DMS153 (cell line): ENCODE measurements around the gene ANO6.

ENCODE experiments used
- DNase-seq: peaks from one replicate; lab custom pipeline; 2025; lab: John Stamatoyannopoulos, UW

ANO6 gene

GRCh38 chr12:45279931-45280830 is 64.3 kb downstream of the ANO6 start:
- no peak for DNase-seq

- no peak for DNase-seq
Observed at GRCh38 chr12:45281994-45282393, 66.1 kb downstream of the ANO6 start.

GRCh38 chr12:45282411-45282810 is 66.5 kb downstream of the ANO6 start:
- no peak for DNase-seq

- DNase-seq = no peak
Observed at GRCh38 chr12:45284096-45284901, 68.4 kb downstream of the ANO6 start.

- DNase-seq = no peak
Observed at GRCh38 chr12:45285717-45286116, 69.8 kb downstream of the ANO6 start.

- no peak for DNase-seq
Observed at GRCh38 chr12:45286621-45287020, 70.7 kb downstream of the ANO6 start.

- DNase-seq = no peak
Observed at GRCh38 chr12:45289245-45290215, 73.6 kb downstream of the ANO6 start.

GRCh38 chr12:45290216-45290605 is 74.3 kb downstream of the ANO6 start:
- no peak for DNase-seq

- no peak for DNase-seq
Observed at GRCh38 chr12:45291518-45291917, 75.6 kb downstream of the ANO6 start.

GRCh38 chr12:45292486-45293195 is 76.7 kb downstream of the ANO6 start:
- no peak for DNase-seq

GRCh38 chr12:45294906-45295305 is 79.0 kb downstream of the ANO6 start:
- no peak for DNase-seq

GRCh38 chr12:45296046-45296586 is 80.2 kb downstream of the ANO6 start:
- DNase-seq = no peak

GRCh38 chr12:45298047-45298446 is 82.2 kb downstream of the ANO6 start:
- no peak for DNase-seq

GRCh38 chr12:45298721-45299692 is 83.1 kb downstream of the ANO6 start:
- no peak for DNase-seq

- no peak for DNase-seq
Observed at GRCh38 chr12:45302621-45303369, 86.9 kb downstream of the ANO6 start.

- no peak for DNase-seq
Observed at GRCh38 chr12:45303945-45304344, 88.0 kb downstream of the ANO6 start.

GRCh38 chr12:45304514-45305178 is 88.8 kb downstream of the ANO6 start:
- DNase-seq = no peak

- no peak for DNase-seq
Observed at GRCh38 chr12:45305907-45306306, 90.0 kb downstream of the ANO6 start.
